ENCODE data around the gene KCNJ12.
"Not testable (repeated sequence)": the region's sequence is repeated elsewhere in the genome, so short reads cannot be mapped to it uniquely, and the experiment has no call there.

DNA sequence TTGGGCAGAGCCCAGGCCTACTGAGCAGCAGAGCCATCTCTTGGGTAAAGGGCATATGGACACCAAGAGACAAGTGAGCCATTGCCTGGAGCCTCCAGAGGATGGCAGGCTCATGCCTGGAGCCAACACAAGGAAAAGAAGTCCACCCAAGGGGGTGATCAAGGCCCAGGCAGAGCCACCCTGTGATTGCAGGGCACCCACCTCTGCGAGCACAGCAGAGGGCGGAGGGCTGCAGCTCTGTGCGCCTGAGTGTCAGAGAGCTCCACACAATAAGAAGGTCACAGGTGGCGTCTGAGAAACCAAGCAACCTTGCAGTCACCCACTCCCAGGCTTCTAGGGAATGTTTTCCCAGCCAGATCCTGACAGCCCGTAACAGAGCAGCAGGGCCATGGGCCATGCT is 57.8 kb downstream of the KCNJ12 start:
- TF ChIP-seq, protein P1, sequence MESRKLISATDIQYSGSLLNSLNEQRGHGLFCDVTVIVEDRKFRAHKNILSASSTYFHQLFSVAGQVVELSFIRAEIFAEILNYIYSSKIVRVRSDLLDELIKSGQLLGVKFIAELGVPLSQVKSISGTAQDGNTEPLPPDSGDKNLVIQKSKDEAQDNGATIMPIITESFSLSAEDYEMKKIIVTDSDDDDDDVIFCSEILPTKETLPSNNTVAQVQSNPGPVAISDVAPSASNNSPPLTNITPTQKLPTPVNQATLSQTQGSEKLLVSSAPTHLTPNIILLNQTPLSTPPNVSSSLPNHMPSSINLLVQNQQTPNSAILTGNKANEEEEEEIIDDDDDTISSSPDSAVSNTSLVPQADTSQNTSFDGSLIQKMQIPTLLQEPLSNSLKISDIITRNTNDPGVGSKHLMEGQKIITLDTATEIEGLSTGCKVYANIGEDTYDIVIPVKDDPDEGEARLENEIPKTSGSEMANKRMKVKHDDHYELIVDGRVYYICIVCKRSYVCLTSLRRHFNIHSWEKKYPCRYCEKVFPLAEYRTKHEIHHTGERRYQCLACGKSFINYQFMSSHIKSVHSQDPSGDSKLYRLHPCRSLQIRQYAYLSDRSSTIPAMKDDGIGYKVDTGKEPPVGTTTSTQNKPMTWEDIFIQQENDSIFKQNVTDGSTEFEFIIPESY (IDR thresholded peaks at IDR 0.05; ENCODE audit: extremely low read depth, insufficient replicate concordance, low read length) = not testable (repeated sequence)
- not testable (repeated sequence) for TF ChIP-seq POLR2A (IDR thresholded peaks at IDR 0.05; ENCODE audit: borderline replicate concordance, extremely low read depth, insufficient read depth, insufficient read length); EZH2 (IDR thresholded peaks at IDR 0.05); CBX3 (IDR thresholded peaks at IDR 0.05; ENCODE audit: low read depth); ELF1 (IDR thresholded peaks at IDR 0.05; ENCODE audit: borderline replicate concordance, low read depth); FOSL1 (IDR thresholded peaks at IDR 0.05; ENCODE audit: low read depth); EZH2phosphoT487 (IDR thresholded peaks at IDR 0.05; ENCODE audit: borderline replicate concordance); POLR2AphosphoS5 (IDR thresholded peaks at IDR 0.05; ENCODE audit: low read depth, low read length); SP1 (IDR thresholded peaks at IDR 0.05; ENCODE audit: low read depth)
- TF ChIP-seq, protein P2, sequence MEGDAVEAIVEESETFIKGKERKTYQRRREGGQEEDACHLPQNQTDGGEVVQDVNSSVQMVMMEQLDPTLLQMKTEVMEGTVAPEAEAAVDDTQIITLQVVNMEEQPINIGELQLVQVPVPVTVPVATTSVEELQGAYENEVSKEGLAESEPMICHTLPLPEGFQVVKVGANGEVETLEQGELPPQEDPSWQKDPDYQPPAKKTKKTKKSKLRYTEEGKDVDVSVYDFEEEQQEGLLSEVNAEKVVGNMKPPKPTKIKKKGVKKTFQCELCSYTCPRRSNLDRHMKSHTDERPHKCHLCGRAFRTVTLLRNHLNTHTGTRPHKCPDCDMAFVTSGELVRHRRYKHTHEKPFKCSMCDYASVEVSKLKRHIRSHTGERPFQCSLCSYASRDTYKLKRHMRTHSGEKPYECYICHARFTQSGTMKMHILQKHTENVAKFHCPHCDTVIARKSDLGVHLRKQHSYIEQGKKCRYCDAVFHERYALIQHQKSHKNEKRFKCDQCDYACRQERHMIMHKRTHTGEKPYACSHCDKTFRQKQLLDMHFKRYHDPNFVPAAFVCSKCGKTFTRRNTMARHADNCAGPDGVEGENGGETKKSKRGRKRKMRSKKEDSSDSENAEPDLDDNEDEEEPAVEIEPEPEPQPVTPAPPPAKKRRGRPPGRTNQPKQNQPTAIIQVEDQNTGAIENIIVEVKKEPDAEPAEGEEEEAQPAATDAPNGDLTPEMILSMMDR (IDR thresholded peaks at IDR 0.05 in 2 of 3, conservative IDR thresholded peaks at IDR 0.05 in 1 of 3; ENCODE audit: borderline replicate concordance in 1 of 3, insufficient read depth in 1 of 3, low read depth in 2 of 3, low read length in 2 of 3) = not testable (repeated sequence)
- TF ChIP-seq, protein P3, sequence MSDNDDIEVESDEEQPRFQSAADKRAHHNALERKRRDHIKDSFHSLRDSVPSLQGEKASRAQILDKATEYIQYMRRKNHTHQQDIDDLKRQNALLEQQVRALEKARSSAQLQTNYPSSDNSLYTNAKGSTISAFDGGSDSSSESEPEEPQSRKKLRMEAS (IDR thresholded peaks at IDR 0.05) = not testable (repeated sequence)
- TF ChIP-seq, protein P4, sequence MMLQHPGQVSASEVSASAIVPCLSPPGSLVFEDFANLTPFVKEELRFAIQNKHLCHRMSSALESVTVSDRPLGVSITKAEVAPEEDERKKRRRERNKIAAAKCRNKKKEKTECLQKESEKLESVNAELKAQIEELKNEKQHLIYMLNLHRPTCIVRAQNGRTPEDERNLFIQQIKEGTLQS (IDR thresholded peaks at IDR 0.05) = not testable (repeated sequence)
- TF ChIP-seq, protein P5, sequence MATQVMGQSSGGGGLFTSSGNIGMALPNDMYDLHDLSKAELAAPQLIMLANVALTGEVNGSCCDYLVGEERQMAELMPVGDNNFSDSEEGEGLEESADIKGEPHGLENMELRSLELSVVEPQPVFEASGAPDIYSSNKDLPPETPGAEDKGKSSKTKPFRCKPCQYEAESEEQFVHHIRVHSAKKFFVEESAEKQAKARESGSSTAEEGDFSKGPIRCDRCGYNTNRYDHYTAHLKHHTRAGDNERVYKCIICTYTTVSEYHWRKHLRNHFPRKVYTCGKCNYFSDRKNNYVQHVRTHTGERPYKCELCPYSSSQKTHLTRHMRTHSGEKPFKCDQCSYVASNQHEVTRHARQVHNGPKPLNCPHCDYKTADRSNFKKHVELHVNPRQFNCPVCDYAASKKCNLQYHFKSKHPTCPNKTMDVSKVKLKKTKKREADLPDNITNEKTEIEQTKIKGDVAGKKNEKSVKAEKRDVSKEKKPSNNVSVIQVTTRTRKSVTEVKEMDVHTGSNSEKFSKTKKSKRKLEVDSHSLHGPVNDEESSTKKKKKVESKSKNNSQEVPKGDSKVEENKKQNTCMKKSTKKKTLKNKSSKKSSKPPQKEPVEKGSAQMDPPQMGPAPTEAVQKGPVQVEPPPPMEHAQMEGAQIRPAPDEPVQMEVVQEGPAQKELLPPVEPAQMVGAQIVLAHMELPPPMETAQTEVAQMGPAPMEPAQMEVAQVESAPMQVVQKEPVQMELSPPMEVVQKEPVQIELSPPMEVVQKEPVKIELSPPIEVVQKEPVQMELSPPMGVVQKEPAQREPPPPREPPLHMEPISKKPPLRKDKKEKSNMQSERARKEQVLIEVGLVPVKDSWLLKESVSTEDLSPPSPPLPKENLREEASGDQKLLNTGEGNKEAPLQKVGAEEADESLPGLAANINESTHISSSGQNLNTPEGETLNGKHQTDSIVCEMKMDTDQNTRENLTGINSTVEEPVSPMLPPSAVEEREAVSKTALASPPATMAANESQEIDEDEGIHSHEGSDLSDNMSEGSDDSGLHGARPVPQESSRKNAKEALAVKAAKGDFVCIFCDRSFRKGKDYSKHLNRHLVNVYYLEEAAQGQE (IDR thresholded peaks at IDR 0.05; ENCODE audit: low read depth) = not testable (repeated sequence)

Data from HCT116 (cell line).